ENCODE data around the gene LSS. TPM values are rescaled to one million over a fixed set of nuclear protein-coding genes. Genes with fewer than 3 reads are reported as not detected.

Gene LSS
- total and polyA plus RNA-seq, 2 donors (not counting 3 experiments of a cell fraction or from before 2014, with no cell fraction given), result 120 to 141 TPM

- BruUV-seq (replicated peaks), result no TSS peak
Observed at GRCh38 chr21:46181953-46182547, 46.5 kb downstream of the LSS start.

More at GRCh38 chr21:46181953-46182547, 46.5 kb downstream of the LSS start:
- CTCF ChIA-PET, result interaction anchor here (0.5 to 1.1 kb wide), 2 partner anchors 39 to 453 kb away, joined by 3 read pairs; partner anchors contain the start of gene PRMT2
- no peaks in the 10 kb centered on the region for H4K20me1 ChIP-seq (replicated peaks; ENCODE audit: control insufficient read depth, extremely low read depth, insufficient read depth, low read length)
- no peak overlapping the region for H3K4me2 ChIP-seq (ENCODE audit: insufficient read depth, low read length)
- POLR2A ChIA-PET, result no interaction called here
- H3K9ac ChIP-seq (replicated peaks; ENCODE audit: extremely low read depth, insufficient read depth, low read length), result no peak overlapping the region
- H3K4me1 ChIP-seq (ENCODE audit: control insufficient read depth, extremely low read depth, insufficient read depth, low read length), result peaks cover 9% of the 10 kb centered on the region
- dilution Hi-C loops (cut with MboI; ENCODE audit: extremely low pct_ligation_motif_present, low sequenced_read_pairs) (no loop called here), intact Hi-C loops (cut with micrococcal nuclease) (no loop called here)
- H3K9me3 ChIP-seq (replicated peaks; ENCODE audit: control insufficient read depth, insufficient read depth, low read length), result no peaks in the 10 kb centered on the region
- no peaks in the 10 kb centered on the region for H3K9me1 ChIP-seq (replicated peaks; ENCODE audit: control insufficient read depth, extremely low read depth, insufficient read depth, low read length)
- no peak overlapping the region for H2AFZ ChIP-seq (ENCODE audit: low read depth, low read length)
- TF ChIP-seq MYC (IDR thresholded peaks at IDR 0.05; ENCODE audit: low read depth, low read length) (no peak), FOS (IDR thresholded peaks at IDR 0.05; ENCODE audit: borderline replicate concordance, insufficient read depth, low read length) (no peak), EZH2 (IDR thresholded peaks at IDR 0.05; ENCODE audit: borderline replicate concordance, low read depth, low read length, severe bottlenecking) (no peak), POLR2AphosphoS5 (IDR thresholded peaks at IDR 0.05; ENCODE audit: insufficient read depth, low read depth, low read length) (no peak), JUN (IDR thresholded peaks at IDR 0.05; ENCODE audit: borderline replicate concordance, insufficient read depth, insufficient read length, low read depth) (no peak), MAX (IDR thresholded peaks at IDR 0.05; ENCODE audit: insufficient read depth, insufficient read length) (no peak)
- TF ChIP-seq, protein P1, sequence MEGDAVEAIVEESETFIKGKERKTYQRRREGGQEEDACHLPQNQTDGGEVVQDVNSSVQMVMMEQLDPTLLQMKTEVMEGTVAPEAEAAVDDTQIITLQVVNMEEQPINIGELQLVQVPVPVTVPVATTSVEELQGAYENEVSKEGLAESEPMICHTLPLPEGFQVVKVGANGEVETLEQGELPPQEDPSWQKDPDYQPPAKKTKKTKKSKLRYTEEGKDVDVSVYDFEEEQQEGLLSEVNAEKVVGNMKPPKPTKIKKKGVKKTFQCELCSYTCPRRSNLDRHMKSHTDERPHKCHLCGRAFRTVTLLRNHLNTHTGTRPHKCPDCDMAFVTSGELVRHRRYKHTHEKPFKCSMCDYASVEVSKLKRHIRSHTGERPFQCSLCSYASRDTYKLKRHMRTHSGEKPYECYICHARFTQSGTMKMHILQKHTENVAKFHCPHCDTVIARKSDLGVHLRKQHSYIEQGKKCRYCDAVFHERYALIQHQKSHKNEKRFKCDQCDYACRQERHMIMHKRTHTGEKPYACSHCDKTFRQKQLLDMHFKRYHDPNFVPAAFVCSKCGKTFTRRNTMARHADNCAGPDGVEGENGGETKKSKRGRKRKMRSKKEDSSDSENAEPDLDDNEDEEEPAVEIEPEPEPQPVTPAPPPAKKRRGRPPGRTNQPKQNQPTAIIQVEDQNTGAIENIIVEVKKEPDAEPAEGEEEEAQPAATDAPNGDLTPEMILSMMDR (IDR thresholded peaks at IDR 0.05; ENCODE audit: extremely low read depth in 1 of 2, insufficient read depth in 1 of 2, low read depth in 1 of 2, low read length in 2 of 2), result no peak
- no peaks in the 10 kb centered on the region for H3K36me3 ChIP-seq (ENCODE audit: control insufficient read depth in 2 of 2, extremely low read depth in 1 of 2, insufficient read depth in 2 of 2, low read length in 2 of 2)
- H3K27me3 ChIP-seq (ENCODE audit: control insufficient read depth in 2 of 2, insufficient read depth in 2 of 2, low read length in 2 of 2), result no peaks in the 10 kb centered on the region
- DNase-seq (ENCODE audit: low read depth, low spot score), result no peak
- H3K4me3 ChIP-seq (replicated peaks in 1 of 3; ENCODE audit: insufficient read depth in 1 of 3, low read depth in 1 of 3, low read length in 3 of 3), result no peak overlapping the region
- H3K27ac ChIP-seq (ENCODE audit: insufficient read depth, low read depth, low read length), result no peak overlapping the region
- no peaks in the 10 kb centered on the region for H3K79me2 ChIP-seq (ENCODE audit: control insufficient read depth, insufficient read depth, low read length)
- FAIRE-seq, result no peak

Data from endothelial cell of umbilical vein (primary cell).